Fibroblast of pulmonary artery (primary cell): ENCODE results near the gene CD82.

ENCODE experiments used
- DNase-seq: peaks from one replicate; pipeline ENCODE4 v3.0.0-alpha.2; 2010; ENCODE audit warnings: low read depth
- H3K4me3 ChIP-seq: replicated peaks from 2 replicates; pipeline ENCODE4 v1.5.1; 2011; ENCODE audit warnings: low read depth, mild to moderate bottlenecking, control low read depth, low read length, moderate library complexity
- TF ChIP-seq, protein P1 (sequence below): IDR thresholded peaks from 2 replicates; pipeline ENCODE4 v1.5.1; 2011; ENCODE audit warnings: mild to moderate bottlenecking, control low read depth, low read length, inconsistent platforms; ENCODE audit errors: missing control alignments

CD82 gene

DNA sequence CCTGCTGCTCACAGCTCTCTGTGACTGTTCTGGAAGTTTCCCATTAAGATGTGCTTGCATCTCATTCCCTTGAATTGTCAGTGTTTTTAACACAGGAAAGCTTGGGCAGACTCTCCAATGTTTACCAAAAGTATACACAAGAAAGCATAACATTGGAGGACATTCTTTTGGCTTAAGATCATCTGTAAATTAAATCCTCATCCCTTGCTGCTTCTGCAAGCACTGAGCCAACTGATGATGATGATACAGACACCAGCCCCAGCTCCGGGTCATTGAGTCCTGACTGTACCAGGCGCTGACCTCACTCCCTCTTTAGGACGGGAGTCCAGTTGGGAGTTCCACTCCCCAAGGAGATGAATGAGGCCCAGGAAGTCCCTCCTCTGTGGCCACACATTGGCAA lies 23.8 kb downstream of the CD82 start:
- no peak overlapping the region for H3K4me3 ChIP-seq
- TF ChIP-seq, protein P1, sequence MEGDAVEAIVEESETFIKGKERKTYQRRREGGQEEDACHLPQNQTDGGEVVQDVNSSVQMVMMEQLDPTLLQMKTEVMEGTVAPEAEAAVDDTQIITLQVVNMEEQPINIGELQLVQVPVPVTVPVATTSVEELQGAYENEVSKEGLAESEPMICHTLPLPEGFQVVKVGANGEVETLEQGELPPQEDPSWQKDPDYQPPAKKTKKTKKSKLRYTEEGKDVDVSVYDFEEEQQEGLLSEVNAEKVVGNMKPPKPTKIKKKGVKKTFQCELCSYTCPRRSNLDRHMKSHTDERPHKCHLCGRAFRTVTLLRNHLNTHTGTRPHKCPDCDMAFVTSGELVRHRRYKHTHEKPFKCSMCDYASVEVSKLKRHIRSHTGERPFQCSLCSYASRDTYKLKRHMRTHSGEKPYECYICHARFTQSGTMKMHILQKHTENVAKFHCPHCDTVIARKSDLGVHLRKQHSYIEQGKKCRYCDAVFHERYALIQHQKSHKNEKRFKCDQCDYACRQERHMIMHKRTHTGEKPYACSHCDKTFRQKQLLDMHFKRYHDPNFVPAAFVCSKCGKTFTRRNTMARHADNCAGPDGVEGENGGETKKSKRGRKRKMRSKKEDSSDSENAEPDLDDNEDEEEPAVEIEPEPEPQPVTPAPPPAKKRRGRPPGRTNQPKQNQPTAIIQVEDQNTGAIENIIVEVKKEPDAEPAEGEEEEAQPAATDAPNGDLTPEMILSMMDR: no peak
- peak; percentile 29 for DNase-seq

DNA sequence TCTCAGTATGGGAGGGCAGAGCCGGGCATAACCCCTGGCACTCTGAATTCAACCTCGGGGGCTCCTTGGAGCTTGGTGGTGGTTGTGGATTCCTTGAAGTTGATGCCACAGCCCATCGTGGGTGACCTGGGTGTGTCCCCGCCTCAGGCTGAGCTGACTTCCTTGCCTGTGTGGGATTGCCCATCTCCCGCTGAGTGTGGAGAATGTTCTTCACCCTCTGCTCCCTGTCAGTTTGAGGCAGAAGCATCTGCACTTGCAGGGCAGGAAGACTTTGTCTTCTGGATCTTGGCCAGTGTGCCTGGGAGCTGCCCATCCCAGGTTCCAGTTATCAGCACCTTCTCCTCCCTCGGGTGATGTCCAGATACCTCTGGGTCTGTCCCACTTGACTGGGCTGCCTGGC lies 25.3 kb downstream of the CD82 start:
- TF ChIP-seq, protein P1: no peak
- no peak for DNase-seq
- no peak overlapping the region for H3K4me3 ChIP-seq

DNA sequence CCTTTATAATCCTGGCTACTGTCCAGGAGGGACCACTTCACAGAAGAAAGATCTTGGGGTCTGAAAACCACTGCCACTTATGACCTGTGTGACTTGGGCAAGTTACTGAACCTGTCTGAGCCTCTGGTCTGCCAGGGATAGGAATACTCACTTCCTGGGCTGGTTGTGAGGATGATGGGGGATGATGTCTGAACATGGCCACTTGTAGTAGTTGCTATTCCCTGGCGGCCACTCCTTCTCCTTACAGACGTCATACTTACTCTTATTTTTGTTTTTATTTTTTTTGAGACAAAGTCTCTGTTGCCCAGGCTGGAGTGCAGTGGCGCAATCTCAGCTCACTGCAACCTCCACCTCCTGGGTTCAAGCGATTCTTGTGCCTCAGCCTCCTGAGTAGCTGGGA lies 26.1 kb downstream of the CD82 start:
- no peak for DNase-seq
- TF ChIP-seq, protein P1: no peak
- no peak overlapping the region for H3K4me3 ChIP-seq

DNA sequence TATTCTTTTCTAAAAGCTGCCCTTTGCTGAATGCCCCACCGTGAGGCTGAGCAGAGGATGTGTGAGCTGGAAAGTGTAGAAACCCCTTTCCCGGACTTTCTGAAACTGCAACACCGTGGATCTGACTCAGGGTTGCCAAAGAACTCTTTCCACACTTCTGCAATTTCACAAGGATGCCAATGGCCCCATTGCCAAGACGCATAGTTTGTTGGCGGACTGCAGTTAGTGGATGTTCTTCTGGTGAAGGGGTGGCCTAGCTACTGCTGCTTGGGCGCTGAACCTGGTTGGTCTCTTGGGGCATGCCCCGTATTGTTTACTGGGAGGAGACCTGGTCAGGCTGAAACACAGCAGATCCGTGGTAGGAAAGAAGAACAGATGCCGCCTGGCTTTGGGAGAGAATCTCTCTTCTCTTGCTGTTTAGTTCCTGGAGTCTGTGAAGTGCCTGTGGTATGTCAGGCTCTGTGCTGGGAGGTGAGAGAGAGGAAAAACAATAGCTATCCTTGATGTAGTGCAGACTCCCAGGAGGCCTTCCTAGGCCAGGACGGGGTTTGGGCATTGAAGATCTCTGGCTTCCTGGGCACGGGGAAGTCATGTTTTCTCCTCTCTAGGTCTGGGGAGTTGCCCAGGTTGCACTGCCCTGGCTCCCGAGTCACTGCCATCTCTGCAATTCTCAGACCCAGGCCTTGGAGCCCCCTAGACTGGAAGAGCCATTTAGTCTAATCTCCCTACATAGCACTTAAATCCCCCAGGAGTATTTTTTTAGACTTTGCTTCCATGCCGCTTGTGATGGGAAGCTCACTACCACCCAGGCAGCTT lies 26.9 kb downstream of the CD82 start:
- peak; percentile 76 for DNase-seq

DNA sequence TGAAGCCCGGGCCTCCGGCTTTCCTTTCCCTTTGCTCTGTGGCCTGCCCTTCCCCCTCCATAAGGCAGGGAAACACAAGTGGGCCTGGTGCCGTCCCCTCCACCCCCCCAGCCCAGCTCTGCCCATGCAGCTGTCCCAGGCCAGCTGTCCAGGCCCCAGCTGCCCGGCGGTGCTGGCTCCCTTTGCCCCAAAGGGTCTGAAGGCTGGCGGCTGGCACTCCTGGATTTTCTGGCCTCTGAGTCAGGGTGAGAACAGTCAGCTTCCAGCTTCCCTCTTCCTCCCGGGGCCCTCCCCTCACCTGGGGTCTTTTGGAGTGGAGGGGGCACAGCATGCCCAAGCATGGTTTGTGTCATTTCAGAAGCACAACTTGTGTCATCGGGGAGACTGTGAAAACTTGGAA lies 27.8 kb downstream of the CD82 start:
- no peak overlapping the region for H3K4me3 ChIP-seq
- TF ChIP-seq, protein P1: no peak
- no peak for DNase-seq

More for the DNA sequence above, 26.9 kb downstream of the CD82 start:
- no peak overlapping the region for H3K4me3 ChIP-seq
- TF ChIP-seq, protein P1: no peak

DNA sequence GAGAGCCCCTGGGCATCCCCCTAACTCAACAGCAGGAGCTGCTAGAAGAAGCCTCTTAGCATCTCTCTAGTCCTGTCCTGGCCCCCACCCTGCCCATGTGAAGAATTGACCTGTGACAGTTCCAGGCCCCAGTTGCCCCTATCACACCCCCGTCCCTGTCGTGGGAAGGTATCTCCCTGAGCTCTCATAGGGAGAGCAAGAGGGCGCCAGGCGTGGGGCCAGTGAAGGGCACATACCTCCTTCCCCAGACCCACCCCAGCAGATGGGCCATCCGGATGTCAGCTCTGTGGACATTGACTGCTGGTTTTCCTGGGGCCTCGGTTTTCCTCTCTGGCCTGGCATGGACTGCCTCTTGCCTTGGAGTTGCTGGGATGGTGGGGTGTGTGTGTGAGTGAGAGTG lies 29.5 kb downstream of the CD82 start:
- DNase-seq: no peak
- no peak overlapping the region for H3K4me3 ChIP-seq
- TF ChIP-seq, protein P1: no peak

DNA sequence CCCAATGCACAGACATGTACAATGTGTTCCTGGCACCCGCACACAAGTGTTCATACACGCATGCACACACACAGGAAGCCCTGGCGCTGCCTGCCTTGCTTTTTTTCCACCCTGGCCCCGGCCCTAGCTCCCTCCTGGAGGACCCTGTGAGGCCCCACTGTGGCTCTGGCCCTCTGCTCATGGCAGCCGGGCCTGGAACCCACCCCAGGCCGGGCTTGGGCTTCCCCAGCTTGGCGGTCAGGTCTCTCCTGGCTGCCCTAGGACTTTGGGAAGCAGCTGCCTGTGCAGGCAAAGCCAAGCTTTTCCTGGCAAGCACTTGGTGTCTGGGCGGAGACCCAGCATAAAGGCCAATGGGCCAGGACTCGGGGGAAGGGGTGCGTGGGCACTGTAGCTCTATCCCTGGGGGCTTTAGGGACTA lies 30.5 kb downstream of the CD82 start:
- H3K4me3 ChIP-seq: no peak overlapping the region
- no peak for DNase-seq
- TF ChIP-seq, protein P1: no peak
